ENCODE data around the gene SULF2.

The SULF2 gene

DNA sequence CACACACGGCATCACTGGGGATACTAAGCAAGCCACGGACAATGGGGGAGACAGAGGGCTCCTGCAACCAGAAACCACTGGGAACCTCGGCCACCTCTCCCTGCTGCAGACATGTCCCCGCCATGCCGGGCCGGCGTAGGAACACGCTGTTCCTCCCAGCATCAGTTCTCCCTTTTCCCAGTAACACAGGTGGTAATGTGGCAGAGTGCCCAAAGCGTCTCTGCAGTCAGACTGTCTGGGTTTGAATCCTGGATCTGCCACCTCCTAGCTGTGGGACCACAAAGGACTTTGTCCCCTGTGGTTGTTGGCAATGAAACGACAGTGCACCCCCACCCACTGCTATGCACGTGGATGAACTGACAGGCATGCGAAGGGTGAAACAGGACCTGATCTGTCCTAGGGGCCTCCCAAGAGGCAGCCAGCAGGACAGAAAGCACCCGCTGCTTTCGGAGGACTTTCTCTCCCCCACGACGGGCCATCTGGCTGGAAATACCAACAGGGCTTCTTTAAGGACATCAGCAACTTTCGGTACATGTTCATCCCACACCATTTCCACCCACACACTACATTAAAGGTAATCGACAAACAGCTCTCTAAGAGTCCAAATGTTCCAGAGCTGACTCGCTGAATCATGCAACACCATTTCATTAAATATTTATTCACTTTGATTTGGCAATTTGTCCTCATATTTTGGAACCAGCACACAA lies 74.1 kb downstream of the SULF2 start:
- no peak for DNase-seq (ENCODE audit: low read depth)

DNA sequence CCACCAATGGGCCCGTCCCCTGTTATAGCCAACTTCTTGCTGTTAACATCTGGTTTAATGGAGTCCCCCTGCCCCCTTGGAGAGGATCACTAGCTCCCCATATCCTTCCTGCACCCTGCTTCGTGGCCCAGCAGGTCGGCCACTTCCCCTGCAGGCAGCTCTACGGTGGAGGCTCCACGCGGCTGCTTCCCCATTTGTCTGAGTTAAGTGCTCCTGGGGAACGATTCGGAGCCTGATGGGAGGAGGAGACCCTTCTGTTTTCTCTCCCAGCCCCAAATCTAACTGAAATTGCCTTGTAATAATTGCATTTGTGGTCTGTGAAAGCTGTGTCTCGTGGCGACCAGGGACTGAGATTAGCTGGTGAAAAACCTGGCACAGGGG lies 74.6 kb downstream of the SULF2 start:
- DNase-seq (ENCODE audit: low read depth) = no peak

GRCh38 chr20:47708953-47709833 lies 76.1 kb downstream of the SULF2 start:
- DNase-seq (ENCODE audit: low read depth) = no peak

DNA sequence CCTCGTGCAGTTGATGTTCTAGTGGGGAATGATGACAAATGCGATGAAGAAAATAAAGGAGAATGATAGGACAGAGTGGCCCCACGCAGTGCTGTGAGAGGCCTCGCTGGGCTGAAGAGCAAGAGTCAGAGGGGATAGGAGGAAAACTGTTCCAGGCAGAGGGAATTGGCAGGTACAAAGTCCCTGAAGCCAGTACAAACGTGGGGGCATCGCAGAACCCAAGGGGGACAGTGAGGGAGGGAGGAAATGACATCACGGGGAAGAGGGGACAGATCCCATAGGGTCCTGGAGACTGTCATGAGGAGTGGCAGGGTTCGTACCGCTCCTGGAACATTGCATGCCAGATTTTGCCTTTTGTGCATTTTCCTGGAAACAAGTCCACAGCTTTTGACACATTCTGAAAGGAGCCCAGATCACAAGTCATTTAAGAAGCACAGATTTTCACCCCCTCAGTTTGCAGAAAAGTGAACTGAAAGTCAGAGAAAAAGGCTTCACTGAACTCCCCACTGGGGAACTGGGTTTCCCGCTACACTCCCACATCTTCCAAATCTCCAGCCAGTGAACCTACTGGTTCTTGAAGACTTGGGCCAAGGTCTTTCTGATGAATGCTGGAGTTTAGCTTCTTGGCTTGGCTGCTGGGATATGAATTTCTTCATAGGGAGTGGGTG lies 77.0 kb downstream of the SULF2 start:
- no peak for DNase-seq (ENCODE audit: low read depth)

DNA sequence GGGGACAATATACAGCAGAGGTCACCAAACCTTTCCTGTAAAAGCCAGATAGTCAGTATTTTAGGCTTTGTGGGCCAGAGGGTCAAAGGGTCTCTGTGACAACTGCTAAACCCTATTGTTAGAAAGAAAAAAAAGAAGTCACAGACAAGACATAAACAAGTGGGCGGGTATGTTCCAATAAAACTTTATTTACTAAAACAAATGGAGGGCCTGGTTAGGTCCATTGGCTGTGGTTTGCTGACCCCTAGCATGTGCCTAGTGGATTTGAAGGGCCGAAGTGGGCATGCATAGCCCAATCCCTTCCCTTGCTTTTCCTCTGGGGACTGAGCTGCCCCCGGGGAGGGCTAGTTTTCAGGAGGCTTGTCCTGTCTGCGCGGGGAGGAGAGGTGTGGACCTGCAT lies 78.9 kb downstream of the SULF2 start:
- DNase-seq (ENCODE audit: low read depth) = no peak

GRCh38 chr20:47705497-47705856 lies 79.8 kb downstream of the SULF2 start:
- DNase-seq (ENCODE audit: low read depth) = no peak

DNA sequence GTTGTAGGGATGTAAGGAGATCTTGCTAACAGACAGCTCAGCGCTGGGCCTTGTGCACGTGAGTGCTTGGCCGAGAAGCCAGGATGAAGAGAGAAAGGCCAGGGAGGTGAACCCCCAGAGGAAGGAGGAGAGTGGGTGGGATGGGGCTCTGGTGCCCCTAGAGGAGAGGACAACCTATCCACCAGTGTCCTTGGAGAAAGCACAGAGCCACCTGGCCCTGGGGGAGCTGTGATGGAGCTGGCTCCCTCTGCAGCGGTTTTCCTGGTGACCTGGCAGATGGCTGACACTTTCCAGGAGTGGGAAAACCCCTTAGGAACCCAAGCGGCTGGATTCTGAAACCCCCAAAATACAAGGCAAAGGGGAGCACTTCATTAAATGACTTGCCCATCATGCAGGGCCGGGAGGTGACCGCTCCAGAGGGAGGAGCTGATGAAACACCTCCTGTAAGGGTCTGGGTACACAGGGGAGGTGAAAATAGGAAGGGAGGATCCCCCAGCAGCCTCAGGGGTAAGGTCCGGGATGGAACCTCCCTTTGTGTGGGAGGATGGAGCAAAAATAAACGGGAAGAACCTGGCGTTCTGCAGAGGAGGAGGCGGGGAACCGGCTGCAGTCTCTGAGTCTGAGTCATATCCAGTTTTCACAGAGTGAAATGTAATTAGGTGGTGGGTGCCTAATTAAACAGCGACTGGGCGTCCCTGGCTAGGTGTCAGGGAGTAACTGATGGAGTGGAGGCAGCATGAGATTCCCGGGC lies 80.4 kb downstream of the SULF2 start:
- peak; percentile 48 for DNase-seq (ENCODE audit: low read depth)

- DNase-seq (ENCODE audit: low read depth) = peak; percentile 56
Measured at GRCh38 chr20:47703748-47704147, 81.5 kb downstream of the SULF2 start.

GRCh38 chr20:47701612-47702011 lies 83.7 kb downstream of the SULF2 start:
- peak; percentile 98 for DNase-seq (ENCODE audit: low read depth)

- DNase-seq (ENCODE audit: low read depth) = no peak
Measured at GRCh38 chr20:47700327-47700726, 85.0 kb downstream of the SULF2 start.

DNA sequence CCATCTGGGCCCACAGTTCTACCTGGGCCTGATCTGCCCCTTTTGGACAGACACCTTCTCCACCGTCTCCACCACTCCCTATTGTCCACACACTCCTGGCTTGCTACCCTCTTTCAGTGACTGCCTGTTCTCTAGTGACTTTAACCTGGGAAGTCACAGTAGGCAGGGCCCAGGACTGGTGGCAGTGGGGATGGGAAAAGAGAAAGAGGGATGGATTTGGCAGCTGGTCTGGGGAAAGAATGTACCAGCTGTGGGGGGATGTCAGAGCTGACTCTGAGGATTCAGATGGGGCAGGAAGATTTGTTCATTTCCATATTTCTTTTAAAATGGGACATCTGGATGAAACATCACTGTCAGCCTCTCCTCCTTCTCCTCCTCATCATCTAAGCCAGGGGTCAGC lies 85.5 kb downstream of the SULF2 start:
- DNase-seq (ENCODE audit: low read depth) = peak; percentile 33

DNA sequence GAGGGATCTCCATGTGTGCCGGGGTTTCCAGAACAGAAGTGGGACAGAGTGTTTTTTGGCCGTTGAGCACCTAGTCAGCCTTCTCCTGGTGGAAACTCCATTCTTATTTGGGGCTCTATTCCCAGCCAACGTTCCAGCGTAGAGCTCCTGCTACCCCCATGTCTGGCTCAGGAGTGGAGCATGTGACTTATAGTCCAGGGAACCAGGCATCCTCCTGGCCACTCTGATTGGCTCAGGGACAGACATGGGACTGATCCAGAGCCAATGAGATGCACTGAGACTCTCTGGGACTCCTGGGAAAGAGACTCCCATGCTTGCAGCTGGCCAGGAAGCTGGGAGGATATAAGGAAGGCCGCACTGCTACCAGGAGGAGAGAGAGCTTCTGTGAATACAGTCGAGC lies 87.1 kb downstream of the SULF2 start:
- no peak for DNase-seq (ENCODE audit: low read depth)

DNA sequence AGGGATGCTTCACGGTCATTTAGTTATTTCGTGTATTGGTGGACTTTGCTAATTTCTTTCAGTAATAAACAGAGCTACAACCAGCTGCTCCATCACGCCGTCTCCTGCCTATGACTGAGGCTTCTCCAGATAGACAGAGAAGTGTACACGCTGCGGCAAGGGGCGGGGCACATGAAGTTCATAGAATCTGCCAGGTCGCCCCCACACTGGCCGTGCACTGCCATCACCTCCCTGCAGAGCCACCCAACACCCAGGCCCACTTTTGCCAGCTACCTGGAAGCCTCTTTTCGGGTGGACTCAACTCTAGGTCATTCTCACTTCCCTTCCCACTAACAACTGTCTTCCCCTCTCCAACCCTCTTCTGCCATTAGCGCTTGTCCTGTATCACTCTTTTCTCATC lies 88.4 kb downstream of the SULF2 start:
- no peak for DNase-seq (ENCODE audit: low read depth)

- no peak for DNase-seq (ENCODE audit: low read depth)
Measured at GRCh38 chr20:47694021-47694818, 91.1 kb downstream of the SULF2 start.

DNA sequence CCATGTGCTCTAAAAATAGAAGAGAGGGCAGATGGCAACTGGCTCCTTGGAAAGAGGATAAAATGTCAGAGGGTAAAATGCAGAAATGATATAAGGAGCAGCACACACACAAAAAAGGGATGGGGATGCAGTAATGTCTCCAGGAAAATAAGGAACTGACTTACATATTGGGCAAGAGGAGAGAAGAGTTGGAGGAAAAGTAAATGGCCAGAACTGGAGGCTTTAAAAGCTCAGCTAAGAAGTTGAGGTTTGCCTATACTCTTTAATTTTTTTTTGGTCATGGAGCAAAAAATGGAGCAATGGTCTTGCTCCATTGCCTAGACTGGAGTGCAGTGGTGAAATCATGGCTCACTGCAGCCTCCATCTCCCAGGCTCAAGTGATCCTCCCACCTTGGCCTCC lies 93.7 kb downstream of the SULF2 start:
- DNase-seq (ENCODE audit: low read depth) = no peak

- no peak for DNase-seq (ENCODE audit: low read depth)
Measured at GRCh38 chr20:47689731-47690130, 95.5 kb downstream of the SULF2 start.

DNA sequence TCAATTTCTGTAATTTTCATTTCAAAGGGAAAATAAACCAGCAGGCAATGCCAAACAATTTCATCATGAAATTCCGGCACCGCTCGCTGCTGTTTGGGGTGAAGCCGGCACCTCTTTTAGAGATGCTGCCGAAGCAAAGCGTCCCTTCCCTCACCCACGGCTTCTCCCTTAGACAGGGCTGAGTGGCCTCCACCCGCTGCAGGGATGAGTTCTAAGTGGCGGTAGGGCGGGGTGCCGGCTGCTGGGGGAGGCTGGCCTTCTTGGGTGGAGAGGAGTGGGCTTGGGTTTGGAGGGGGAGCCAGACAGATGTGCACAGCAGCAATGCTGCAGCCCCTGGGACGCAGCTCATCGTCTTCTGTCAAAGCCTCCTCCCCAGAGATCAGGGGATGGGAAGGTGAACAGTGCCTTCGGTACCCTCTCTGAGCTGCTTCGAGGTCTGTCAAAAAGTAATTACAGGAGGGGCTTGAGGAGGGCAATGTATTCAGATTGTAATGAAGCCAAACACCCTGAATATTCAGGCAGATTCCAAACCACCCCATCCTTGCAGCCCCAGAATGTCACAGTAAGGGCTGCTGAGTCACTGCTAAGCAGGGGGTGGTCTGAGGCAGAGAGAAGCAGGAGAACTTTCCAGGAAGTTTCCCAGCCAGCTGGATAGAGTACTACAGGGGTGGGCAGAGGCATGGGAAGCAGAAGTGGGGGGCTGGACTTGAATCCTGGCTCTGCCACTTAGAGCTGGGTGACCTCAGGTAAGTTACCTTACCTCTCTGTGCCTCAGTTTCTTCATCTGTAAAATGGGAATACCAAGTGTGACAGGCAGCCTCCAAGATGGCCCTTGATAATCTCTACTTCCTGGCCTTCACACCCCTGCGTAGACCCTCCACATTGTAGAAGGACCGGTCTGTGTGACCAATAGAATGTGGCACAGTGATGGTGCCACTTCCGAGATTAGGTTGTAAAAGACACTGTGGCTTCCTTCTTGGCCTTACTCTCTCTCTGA lies 96.6 kb downstream of the SULF2 start:
- peak; percentile 69 for DNase-seq (ENCODE audit: low read depth)

DNA sequence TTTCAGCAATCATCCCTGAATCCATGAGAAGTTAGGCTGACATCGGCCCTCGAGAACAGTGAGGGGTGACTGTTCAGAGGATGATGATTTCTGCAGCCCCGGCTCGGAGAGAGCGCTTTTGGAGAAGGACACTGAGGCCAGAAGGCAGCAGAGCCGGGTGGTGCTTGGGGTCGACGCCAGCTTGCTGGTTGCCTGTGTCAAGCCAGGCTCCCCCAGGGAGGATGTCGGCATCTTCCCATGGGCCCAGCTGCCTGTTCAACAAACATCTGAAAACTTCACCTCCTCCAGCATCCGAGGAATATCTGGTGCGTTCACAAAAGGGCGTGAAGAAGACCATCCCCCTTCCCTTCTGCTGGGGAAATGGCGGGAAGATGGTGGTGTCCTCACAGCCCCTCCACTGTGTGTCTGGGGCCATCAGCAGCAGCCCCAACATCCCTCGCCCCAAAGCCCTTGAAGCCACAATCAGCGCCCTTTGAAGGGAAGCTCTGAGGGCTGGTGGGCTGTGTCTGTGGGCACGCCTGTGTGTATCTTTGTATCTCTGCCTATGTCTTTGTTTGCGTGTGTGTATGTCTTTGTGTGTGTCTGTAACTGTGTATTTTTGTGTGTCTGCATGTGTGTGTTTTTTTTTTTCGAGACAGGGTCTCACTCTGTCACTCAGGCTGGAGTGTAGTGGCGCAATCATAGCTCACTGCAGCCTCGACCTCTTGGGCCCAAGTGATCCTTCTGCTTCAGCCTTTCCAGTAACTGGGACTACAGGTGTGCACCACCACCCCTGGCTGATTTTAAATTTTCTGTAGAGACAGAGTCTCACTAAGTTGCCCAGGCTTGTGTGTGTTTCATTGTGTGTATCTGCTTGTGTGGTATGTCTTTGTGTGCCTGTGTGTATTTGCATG lies 97.9 kb downstream of the SULF2 start:
- no peak for DNase-seq (ENCODE audit: low read depth)

DNA sequence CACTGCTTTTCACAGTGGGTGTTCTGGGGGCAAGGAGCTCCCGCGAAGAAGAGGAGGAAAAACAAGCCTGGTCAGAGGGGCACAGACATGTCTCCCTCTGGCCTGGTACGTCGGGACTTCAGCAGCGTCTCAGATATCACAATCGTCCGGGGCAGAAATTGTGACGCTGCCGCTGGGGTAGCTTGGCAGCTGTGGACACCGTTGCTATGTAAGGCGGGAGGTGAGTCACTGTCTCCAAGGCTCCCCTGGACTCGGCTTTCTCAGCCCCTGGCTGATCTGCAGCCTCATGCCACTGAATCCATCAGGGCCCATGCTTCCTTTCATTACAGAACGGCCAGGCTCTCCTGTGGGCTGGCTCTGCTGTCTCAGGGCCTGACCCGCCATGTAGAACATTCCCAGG lies 98.7 kb downstream of the SULF2 start:
- peak; percentile 71 for DNase-seq (ENCODE audit: low read depth)

Measured in EH (cell line).